ENCODE results near the gene PTPN12.
"Not testable (repeated sequence)": the region's sequence is repeated elsewhere in the genome, so short reads cannot be mapped to it uniquely, and the experiment has no call there.

Gene PTPN12

DNA sequence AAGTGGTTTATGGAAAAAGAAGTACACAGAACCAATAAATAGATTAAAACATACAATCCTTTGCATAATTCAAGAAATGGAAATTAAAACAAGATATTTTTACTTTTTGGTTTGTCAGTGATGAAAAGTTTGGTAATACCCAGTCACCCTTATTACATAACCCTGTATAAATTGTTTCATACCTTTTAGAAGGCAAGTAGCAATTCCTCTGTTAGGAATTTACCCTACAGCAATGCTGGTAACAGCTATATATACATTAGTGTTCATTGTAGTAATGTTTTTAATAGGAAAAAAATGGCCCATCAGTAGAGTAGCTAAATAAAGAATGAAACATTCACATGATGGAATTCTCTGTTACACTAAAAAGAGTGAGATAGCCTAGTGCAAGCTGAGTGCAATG, 42.7 kb downstream of the PTPN12 start:
- no peak for DNase-seq (ENCODE audit: low spot score)

DNA sequence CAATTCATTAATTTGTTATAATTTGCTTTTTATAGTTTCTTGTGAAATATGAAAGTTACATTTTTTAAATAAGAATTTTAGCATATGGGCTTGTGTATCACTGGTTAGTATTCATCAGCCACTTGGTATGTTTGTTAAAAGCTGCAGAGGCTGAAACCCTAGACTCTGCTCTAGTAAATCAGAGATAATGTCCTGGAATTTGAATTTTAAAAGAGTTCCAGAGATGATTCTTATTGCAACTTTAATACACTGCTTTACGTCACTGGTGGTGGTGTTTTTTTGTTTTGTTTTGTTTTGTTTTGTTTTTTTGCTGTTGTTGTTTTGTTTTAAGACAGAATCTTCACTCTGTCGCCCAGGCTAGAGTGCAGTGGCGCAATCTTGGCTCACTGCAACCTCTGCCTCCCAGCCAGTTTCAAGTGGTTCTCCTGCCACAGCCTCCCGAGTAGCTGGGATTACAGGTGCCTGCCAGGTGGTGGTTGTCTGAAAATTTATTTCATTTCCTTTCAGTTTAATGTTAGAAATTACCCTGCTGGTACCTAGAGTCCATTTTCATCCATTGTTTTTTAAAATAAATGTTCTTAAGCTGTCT, 43.8 kb downstream of the PTPN12 start:
- DNase-seq (ENCODE audit: low spot score) = no peak

GRCh38 chr7:77587272-77587671, 50.2 kb downstream of the PTPN12 start:
- no peak for DNase-seq (ENCODE audit: low spot score)

GRCh38 chr7:77600952-77601351, 63.9 kb downstream of the PTPN12 start:
- DNase-seq (ENCODE audit: low spot score) = no peak

DNA sequence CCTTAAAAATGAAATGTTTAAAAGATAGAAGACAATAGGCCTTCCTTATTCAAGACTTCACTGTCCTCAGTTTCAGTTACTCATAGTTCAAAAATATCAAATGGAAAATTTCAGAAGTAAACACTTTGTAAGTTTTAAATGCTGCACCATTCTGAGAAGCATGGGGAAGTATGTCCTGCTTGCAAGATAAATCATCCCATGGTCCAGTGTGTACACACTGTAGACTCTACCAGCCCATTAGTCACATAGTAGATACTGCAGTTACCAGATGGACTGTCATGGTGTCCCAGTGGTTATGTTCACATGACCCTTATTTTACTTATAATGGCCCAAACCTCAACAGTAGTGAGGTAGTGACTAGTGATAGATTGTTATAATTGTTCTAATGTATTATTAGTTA, 69.5 kb downstream of the PTPN12 start:
- no peak for DNase-seq (ENCODE audit: low spot score)

- peak; percentile 40 for DNase-seq (ENCODE audit: low spot score)
Measured at GRCh38 chr7:77619314-77619713, 82.2 kb downstream of the PTPN12 start.

DNA sequence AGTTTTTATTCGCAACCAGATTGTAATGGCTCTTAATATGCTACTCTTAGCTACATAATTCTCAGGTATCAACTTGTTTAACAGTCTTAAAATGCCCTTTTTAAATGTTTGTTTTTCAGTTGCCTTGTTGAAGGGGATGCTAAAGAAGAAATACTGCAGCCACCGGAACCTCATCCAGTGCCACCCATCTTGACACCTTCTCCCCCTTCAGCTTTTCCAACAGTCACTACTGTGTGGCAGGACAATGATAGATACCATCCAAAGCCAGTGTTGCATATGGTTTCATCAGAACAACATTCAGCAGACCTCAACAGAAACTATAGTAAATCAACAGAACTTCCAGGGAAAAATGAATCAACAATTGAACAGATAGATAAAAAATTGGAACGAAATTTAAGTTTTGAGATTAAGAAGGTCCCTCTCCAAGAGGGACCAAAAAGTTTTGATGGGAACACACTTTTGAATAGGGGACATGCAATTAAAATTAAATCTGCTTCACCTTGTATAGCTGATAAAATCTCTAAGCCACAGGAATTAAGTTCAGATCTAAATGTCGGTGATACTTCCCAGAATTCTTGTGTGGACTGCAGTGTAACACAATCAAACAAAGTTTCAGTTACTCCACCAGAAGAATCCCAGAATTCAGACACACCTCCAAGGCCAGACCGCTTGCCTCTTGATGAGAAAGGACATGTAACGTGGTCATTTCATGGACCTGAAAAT, 89.7 kb downstream of the PTPN12 start:
- DNase-seq (ENCODE audit: low spot score) = no peak

DNA sequence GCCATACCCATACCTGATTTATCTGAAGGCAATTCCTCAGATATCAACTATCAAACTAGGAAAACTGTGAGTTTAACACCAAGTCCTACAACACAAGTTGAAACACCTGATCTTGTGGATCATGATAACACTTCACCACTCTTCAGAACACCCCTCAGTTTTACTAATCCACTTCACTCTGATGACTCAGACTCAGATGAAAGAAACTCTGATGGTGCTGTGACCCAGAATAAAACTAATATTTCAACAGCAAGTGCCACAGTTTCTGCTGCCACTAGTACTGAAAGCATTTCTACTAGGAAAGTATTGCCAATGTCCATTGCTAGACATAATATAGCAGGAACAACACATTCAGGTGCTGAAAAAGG, 90.2 kb downstream of the PTPN12 start:
- no peak for DNase-seq (ENCODE audit: low spot score)

DNA sequence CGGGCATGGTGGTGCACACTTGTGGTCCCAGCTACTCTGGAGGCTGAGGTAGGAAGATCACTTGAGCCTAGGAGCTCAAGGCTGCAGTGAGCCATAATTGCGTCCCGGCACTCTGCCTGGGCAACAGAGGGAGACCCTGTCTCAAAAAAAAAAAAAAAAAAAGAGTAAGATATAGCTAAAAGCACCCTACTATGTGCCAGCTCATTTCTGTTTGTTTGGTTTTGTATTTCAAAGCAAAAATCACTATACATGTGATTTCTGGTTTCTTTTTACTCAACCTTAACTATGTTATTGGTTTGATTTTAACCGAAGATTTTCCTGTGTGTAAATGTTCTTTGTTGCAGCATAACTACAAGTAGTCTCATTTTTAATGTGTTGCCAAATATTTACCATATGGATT, 92.7 kb downstream of the PTPN12 start:
- DNase-seq (ENCODE audit: low spot score) = no peak

DNA sequence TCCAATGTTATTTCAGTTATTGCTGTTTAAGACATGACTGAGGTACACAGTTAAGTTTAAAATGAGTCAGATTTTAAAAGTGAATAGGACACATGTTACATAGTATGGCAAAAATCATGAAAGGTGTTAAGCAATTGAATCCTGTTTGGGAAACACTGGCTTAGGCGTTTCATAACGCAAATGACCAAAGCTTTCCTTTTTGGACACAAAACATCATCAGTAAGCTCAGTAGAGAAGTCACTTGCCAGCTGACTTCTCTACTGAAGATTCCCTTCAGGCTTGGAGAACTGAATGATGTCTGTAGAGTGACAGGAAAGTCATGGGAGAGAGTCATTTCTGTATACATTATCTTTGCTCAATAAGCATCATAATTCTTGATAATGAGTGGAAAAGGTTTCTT, 94.7 kb downstream of the PTPN12 start:
- DNase-seq (ENCODE audit: low spot score) = no peak

DNA sequence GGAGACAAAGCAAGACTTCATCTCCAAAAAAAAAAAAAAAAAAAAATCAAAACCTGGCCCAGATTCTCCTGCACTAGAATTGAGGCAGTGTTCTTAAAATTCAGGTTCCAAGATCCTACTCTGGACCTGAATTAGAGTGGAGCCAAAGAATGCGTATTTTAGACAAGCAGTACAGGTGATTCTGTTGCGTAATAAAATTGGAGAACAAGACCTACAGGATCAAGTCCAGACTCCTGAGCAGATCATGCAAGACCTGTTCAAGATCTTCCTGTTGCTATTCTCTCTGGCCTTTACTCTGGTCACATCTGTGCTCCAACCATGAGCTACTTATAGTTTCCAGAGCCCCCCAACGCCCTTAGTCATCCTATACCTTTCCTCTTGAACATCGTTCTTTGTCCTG, 107.7 kb downstream of the PTPN12 start:
- DNase-seq (ENCODE audit: low spot score) = no peak

DNA sequence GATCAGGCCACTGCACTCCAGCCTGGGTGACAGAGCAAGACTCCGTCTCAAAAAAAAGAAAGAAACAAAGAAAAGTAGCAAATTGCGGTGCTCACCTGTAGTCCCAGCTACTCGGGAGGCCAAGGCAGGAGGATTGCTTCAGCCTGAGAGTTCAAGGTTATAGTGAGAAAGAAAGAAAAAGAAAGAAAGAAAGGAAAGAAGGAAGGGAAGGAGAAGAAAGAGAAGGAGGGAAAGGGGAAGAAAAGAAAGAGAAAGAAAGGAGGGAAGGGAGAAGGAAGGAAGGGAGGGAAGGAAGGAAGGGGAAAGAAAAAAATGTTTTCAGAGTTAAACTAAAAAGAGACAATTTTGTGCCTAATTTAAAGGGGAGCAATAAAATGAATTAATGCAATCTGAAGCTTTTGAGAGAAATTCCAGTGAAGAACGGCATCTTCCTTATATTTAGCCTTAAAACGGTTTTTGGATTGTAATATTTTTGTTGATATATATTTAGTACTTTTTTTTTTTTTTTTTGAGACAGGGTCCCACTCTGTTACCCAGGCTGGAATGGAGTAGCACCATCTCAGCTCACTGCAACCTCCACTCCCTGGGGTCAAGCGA, 111.7 kb downstream of the PTPN12 start:
- DNase-seq (ENCODE audit: low spot score) = no peak

GRCh38 chr7:77649716-77650349, 112.7 kb downstream of the PTPN12 start:
- DNase-seq (ENCODE audit: low spot score) = no peak

DNA sequence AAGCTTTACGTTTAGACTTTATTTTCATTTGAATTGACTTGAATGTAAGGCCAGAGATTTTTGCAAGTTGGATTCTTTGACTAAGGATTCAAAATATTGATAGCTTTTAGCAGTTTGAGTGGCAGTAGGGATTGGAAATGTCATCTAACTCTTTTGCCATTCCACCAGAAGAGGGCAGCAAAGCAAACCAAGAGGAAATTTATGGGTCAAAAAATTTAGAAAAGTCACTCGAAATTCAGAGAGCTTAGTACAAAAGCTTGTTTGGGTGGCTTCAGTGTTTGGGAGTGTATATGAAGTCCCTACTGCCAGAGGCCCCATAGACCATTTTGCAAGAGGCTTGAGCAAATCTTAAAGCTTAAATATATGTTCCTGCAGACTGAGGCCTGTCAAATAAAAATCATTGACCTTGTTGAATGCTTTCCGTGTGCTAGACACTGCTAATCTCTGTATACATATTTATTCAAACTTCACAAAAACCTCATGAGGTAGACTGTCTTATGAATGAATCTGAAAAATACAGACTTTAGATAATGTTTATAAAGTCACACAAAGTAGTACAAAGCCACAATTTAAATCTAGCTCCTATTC, 114.6 kb downstream of the PTPN12 start:
- DNase-seq (ENCODE audit: low spot score) = peak; percentile 62

- not testable (repeated sequence) for DNase-seq (ENCODE audit: low spot score)
Measured at GRCh38 chr7:77652826-77653225, 115.7 kb downstream of the PTPN12 start.

GRCh38 chr7:77653572-77653971, 116.5 kb downstream of the PTPN12 start:
- no peak for DNase-seq (ENCODE audit: low spot score)

DNA sequence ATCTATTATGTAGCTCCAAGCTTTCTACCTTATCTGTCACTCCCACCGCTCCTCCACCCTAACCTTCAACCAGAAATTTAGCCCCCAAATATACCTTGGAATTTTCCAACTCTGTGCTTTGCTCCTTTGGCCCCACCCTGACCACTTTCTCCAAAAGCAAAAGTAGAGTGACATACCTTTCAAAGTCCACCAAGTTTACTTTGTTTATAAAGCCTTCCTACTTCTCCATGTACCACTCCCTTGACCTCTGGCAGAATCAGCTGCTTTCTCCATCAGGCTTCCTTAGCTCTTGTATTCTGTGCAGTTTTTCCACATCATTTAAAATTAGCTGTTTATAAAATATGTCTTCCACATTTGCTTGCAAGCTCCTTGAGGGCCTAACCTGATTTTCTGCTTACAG, 118.3 kb downstream of the PTPN12 start:
- DNase-seq (ENCODE audit: low spot score) = no peak

- DNase-seq (ENCODE audit: low spot score) = no peak
Measured at GRCh38 chr7:77655836-77656455, 118.9 kb downstream of the PTPN12 start.

- peak; percentile 72 for DNase-seq (ENCODE audit: low spot score)
Measured at GRCh38 chr7:77657427-77658224, 120.5 kb downstream of the PTPN12 start.

- DNase-seq (ENCODE audit: low spot score) = no peak
Measured at GRCh38 chr7:77658928-77659327, 121.8 kb downstream of the PTPN12 start.

DNA sequence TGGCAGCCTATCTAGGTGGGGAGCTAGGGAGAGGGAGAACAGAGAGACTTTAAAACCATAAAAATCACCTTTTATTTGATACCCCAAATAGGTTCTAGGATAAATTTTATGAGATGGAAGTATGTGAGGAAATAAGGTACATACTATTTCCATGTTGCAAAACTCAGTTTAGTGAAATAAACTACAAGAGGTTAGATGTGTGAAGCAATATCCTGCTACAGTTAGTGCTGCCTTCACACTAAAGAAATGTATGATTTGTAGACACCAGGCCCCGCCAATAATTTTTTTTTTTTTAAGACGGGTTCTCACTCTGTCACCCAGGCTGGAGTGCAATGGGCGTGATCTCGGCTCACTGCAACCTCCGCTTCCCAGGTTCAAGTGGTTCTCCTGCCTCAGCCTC, 124.7 kb downstream of the PTPN12 start:
- DNase-seq (ENCODE audit: low spot score) = no peak

- no peak for DNase-seq (ENCODE audit: low spot score)
Measured at GRCh38 chr7:77662869-77663268, 125.8 kb downstream of the PTPN12 start.

Data from pons (tissue), 1 donor.